NCI-H1092 (cell line): Measurements from ENCODE around the gene UBE2I.

Source experiments
- DNase-seq: peaks from one replicate; lab custom pipeline; 2025; lab: John Stamatoyannopoulos, UW

The UBE2I gene

GRCh38 chr16:1361685-1362360, 52.4 kb downstream of the UBE2I start:
- DNase-seq, result no peak

GRCh38 chr16:1362807-1363206, 53.4 kb downstream of the UBE2I start:
- no peak for DNase-seq

- no peak for DNase-seq
These were observed 54.1 kb downstream of the UBE2I start for GRCh38 chr16:1363501-1364041.

GRCh38 chr16:1364510-1364909, 55.1 kb downstream of the UBE2I start:
- DNase-seq, result no peak

GRCh38 chr16:1366060-1366711, 56.8 kb downstream of the UBE2I start:
- DNase-seq, result no peak

- no peak for DNase-seq
These were observed 57.4 kb downstream of the UBE2I start for GRCh38 chr16:1366712-1367299.

- no peak for DNase-seq
These were observed 58.2 kb downstream of the UBE2I start for GRCh38 chr16:1367486-1368174.

- no peak for DNase-seq
These were observed 61.9 kb downstream of the UBE2I start for GRCh38 chr16:1371054-1371978.

- DNase-seq, result no peak
These were observed 63.0 kb downstream of the UBE2I start for GRCh38 chr16:1372292-1372950.

GRCh38 chr16:1374418-1375297, 65.2 kb downstream of the UBE2I start:
- DNase-seq, result no peak

- DNase-seq, result no peak
These were observed 65.8 kb downstream of the UBE2I start for GRCh38 chr16:1375298-1375640.

- DNase-seq, result no peak
These were observed 66.4 kb downstream of the UBE2I start for GRCh38 chr16:1375741-1376410.
